PC-9 (cell line): ENCODE data around the gene MRPL43. TPM values are rescaled to one million over a fixed set of nuclear protein-coding genes. Genes with fewer than 3 reads are reported as not detected.

Source experiments
- BruUV-seq: library from RNA; stranded (reverse); fragments of 400-500 nt; replicated peaks from 2 replicates; lab custom pipeline; 2021; lab: Mats Ljungman, UMichigan
- CTCF ChIA-PET: fragments of 300-600 bp; sonication (Branson Sonifier 250); formaldehyde crosslinking; loops from one replicate; lab custom pipeline; 2022; ENCODE audit warnings: antibody characterized with exemption; lab: Charles Lee
- POLR2A ChIA-PET: fragments of 300-600 bp; sonication (Branson Sonifier 250); formaldehyde crosslinking; loops from one replicate; lab custom pipeline; 2022; ENCODE audit warnings: antibody characterized with exemption; ENCODE audit not compliant: unreplicated experiment; lab: Charles Lee
- DNase-seq, 2 experiments: peaks; one replicate each; pipeline versions ENCODE4 v3.0.0 to v3.0.0-alpha.2; 2015 to 2022; ENCODE audit warnings: mixed read lengths in 1 of 2
- H2AFZ ChIP-seq: fragments of 200-600 bp; sonication (generic); 2 replicates; pipeline ENCODE4 v1.8.1; 2017; ENCODE audit warnings: antibody characterized with exemption
- H3F3A ChIP-seq: fragments of 200-600 bp; sonication (generic); 2 replicates; pipeline ENCODE4 v1.8.1; 2017; ENCODE audit warnings: antibody characterized with exemption, mild to moderate bottlenecking, low read depth; ENCODE audit not compliant: insufficient read depth
- H3K27ac ChIP-seq: fragments of 200-600 bp; sonication (generic); 2 replicates; pipeline ENCODE4 v1.6.1; 2016; ENCODE audit warnings: mixed run types
- H3K27me3 ChIP-seq: fragments of 200-600 bp; sonication (generic); 2 replicates; pipeline ENCODE4 v1.6.1; 2016; ENCODE audit warnings: low read depth, mixed run types; ENCODE audit not compliant: insufficient read depth
- H3K36me3 ChIP-seq: fragments of 200-600 bp; sonication (generic); 2 replicates; pipeline ENCODE4 v1.6.1; 2016; ENCODE audit warnings: low read depth, mixed run types
- H3K4me1 ChIP-seq: fragments of 200-600 bp; sonication (generic); replicated peaks from 2 replicates; pipeline ENCODE4 v1.6.1; 2016; ENCODE audit warnings: mixed run types; ENCODE audit not compliant: insufficient read depth
- H3K4me2 ChIP-seq: fragments of 200-600 bp; sonication (generic); 2 replicates; pipeline ENCODE4 v1.6.1; 2017; ENCODE audit warnings: mixed run types
- H3K4me3 ChIP-seq: fragments of 200-600 bp; sonication (generic); 2 replicates; pipeline ENCODE4 v1.6.1; 2016; ENCODE audit warnings: mixed run types
- H3K79me2 ChIP-seq: fragments of 200-600 bp; sonication (generic); 2 replicates; pipeline ENCODE4 v1.6.1; 2017; ENCODE audit warnings: low read depth, mixed run types
- H3K9me2 ChIP-seq: fragments of 200-600 bp; sonication (generic); 2 replicates; pipeline ENCODE4 v1.8.1; 2017; ENCODE audit warnings: mild to moderate bottlenecking; ENCODE audit not compliant: insufficient read depth
- H3K9me3 ChIP-seq: fragments of 200-600 bp; sonication (generic); 2 replicates; pipeline ENCODE4 v1.8.1; 2016; ENCODE audit warnings: low read depth; ENCODE audit not compliant: insufficient read depth
- H4K20me1 ChIP-seq: fragments of 200-600 bp; sonication (generic); 2 replicates; pipeline ENCODE4 v1.8.1; 2017; ENCODE audit not compliant: insufficient read depth
- EZH2 ChIP-seq: fragments of 200-600 bp; sonication (generic); IDR thresholded peaks from 2 replicates; pipeline ENCODE4 v1.8.0; 2017; ENCODE audit warnings: antibody characterized with exemption, low read depth
- intact Hi-C: fragments of 100-400 bp; cut with micrococcal nuclease; formaldehyde crosslinking; loops from one replicate; pipeline ENCODE4 v1.10.0; 2022; ENCODE audit not compliant: unreplicated experiment
- total RNA-seq: library from RNA; stranded (reverse); gene quantifications from 2 replicates; pipeline ENCODE4 v1.2.3, GENCODE V29; 2021
- TF ChIP-seq, protein P1 (sequence below): fragments of 200-600 bp; sonication (generic); conservative IDR thresholded peaks from 2 replicates; pipeline ENCODE4 v1.6.1; 2017; ENCODE audit warnings: mixed run types, antibody characterized with exemption, mild to moderate bottlenecking, moderate library complexity

MRPL43 gene
- total RNA-seq, 1 experiment from 2014 or later: 45.7 TPM

DNA sequence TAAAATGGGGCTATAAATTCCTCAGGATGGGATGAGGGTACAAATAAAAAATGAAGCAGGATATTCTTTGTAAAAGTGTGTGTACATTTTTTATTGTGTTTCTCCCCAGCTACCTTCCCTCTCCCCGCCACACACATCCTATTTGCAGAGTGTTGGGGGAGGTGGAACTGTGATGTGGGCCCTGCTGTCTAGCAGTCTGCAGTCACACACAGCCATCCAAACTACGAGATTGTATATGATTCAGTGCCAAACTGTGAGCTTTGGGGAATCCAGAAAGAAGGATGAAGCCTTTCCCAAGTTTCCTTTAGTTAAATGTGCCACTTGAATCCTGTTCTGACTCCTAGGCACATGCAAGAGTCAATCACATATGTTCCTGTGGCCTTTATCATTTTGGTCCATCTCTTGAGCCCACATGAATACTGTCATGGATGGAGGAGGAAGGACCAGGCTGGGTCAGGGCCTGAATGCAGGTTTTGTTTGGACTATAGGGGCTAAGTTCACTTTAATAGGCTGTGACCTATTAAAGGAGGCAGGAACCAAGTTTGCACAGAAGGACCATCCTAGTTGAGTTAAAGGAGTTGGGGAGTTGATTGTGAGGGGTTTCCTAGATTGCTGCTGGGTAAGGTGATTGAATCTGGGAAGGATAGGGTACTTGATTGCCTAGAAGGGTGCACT lies 19.1 kb downstream of the MRPL43 start:
- BruUV-seq: no TSS peak
- POLR2A ChIA-PET: no interaction called here
- Histone ChIP-seq H3K36me3 (no peaks in the 10 kb centered on the region), H3K27ac (no peak overlapping the region), H3K79me2 (no peaks in the 10 kb centered on the region), H3K4me2 (no peak overlapping the region), H3F3A (no peaks in the 10 kb centered on the region), H3K9me3 (no peaks in the 10 kb centered on the region), H3K27me3 (no peaks in the 10 kb centered on the region), H3K4me3 (no peak overlapping the region), H3K9me2 (no peaks in the 10 kb centered on the region), H2AFZ (no peak overlapping the region), H4K20me1 (no peaks in the 10 kb centered on the region), H3K4me1 (no peaks in the 10 kb centered on the region)
- DNase-seq: no peak
- CTCF ChIA-PET: no interaction called here
- TF ChIP-seq, protein P1, sequence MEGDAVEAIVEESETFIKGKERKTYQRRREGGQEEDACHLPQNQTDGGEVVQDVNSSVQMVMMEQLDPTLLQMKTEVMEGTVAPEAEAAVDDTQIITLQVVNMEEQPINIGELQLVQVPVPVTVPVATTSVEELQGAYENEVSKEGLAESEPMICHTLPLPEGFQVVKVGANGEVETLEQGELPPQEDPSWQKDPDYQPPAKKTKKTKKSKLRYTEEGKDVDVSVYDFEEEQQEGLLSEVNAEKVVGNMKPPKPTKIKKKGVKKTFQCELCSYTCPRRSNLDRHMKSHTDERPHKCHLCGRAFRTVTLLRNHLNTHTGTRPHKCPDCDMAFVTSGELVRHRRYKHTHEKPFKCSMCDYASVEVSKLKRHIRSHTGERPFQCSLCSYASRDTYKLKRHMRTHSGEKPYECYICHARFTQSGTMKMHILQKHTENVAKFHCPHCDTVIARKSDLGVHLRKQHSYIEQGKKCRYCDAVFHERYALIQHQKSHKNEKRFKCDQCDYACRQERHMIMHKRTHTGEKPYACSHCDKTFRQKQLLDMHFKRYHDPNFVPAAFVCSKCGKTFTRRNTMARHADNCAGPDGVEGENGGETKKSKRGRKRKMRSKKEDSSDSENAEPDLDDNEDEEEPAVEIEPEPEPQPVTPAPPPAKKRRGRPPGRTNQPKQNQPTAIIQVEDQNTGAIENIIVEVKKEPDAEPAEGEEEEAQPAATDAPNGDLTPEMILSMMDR: no peak
- no peak for TF ChIP-seq EZH2
- intact Hi-C loops: no loop called here

DNA sequence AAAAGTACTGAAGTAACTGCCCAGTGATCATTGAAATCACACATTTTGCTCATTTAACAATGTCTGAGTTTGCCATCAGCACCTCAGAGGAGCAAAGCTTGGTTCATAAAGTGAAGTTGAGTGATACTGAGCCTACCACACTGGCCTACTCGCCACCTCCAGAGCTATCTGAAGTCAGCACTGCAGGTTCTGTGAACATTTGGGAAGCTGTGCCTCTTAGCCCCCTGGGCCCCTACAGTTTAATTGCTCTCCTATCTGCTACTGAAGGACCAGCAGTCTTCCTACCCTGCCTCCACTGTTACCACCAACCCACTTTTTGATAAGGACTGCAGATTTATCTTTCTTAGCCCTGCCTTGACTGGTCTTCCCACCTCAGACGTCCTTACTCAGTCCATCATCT lies 20.0 kb downstream of the MRPL43 start:
- Histone ChIP-seq H3K4me1 (no peaks in the 10 kb centered on the region), H2AFZ (no peak overlapping the region), H4K20me1 (no peaks in the 10 kb centered on the region), H3K27me3 (no peaks in the 10 kb centered on the region), H3K4me2 (no peak overlapping the region), H3K36me3 (0 out of 2 replicates have a peak, but pooled peaks cover 3% of the 10 kb centered on the region), H3K4me3 (no peak overlapping the region), H3K27ac (no peak overlapping the region), H3K9me3 (no peaks in the 10 kb centered on the region), H3K79me2 (no peaks in the 10 kb centered on the region), H3K9me2 (no peaks in the 10 kb centered on the region), H3F3A (no peaks in the 10 kb centered on the region)
- intact Hi-C loops: no loop called here
- POLR2A ChIA-PET: no interaction called here
- no TSS peak for BruUV-seq
- CTCF ChIA-PET: interaction anchor here (0.7 kb wide), 1 partner anchor 369 kb away, joined by 3 read pairs; no protein-coding TSS in a partner anchor
- no peak for TF ChIP-seq EZH2
- TF ChIP-seq, protein P1: no peak
- DNase-seq: no peak

DNA sequence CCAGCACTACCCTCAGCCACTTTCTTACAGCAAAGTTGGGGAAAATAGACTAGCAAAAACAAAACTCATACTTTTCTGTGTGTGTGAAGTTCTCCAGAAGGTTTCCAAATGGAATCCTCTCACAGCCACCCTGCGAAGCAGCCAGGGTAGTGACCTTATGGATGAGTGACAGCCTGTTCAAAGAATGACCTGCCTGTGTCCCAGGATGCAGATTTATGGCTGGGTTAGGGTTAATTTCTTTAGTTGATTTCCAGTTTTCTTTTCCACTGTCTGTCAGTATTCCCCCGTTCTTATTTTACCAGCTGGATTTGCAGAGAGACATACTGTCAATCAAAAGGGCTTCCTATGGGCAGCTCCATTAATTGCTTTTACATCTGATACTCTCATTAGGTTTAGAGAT lies 20.4 kb downstream of the MRPL43 start:
- H3K27ac ChIP-seq: no peak overlapping the region
- no peak for TF ChIP-seq EZH2
- POLR2A ChIA-PET: no interaction called here
- CTCF ChIA-PET: no interaction called here
- H3K9me2 ChIP-seq: no peaks in the 10 kb centered on the region
- no peaks in the 10 kb centered on the region for H4K20me1 ChIP-seq
- H3K36me3 ChIP-seq: 0 out of 2 replicates have a peak, but pooled peaks cover 7% of the 10 kb centered on the region
- no peaks in the 10 kb centered on the region for H3K27me3 ChIP-seq
- no peak for DNase-seq
- no peak overlapping the region for H3K4me2 ChIP-seq
- H3K79me2 ChIP-seq: no peaks in the 10 kb centered on the region
- no peaks in the 10 kb centered on the region for H3K9me3 ChIP-seq
- no TSS peak for BruUV-seq
- H3K4me3 ChIP-seq: no peak overlapping the region
- no peaks in the 10 kb centered on the region for H3F3A ChIP-seq
- H3K4me1 ChIP-seq: no peaks in the 10 kb centered on the region
- intact Hi-C loops: no loop called here
- no peak overlapping the region for H2AFZ ChIP-seq

DNA sequence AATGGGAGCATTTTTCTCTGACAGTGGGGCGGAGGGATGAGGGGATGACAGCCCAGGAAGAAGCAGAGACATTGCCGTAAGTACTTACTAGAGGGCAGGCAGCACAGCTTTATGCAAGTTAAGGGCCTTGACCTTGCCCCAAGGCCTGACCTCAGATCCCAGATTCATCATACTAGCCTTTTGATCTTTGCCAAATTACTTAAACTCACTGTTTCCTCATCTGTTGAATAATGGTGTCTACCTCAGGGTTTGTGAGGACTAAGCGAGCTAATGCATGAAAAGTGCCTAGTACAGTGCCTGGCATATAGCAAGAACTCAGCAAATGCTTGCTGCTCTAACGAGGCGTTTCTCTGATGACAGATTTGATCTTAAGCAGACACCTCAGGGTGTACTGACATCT lies 21.5 kb downstream of the MRPL43 start:
- no peaks in the 10 kb centered on the region for H3F3A ChIP-seq
- POLR2A ChIA-PET: interaction anchor here (0.7 kb wide), 1 partner anchor 12 kb away, joined by 3 read pairs; no protein-coding TSS in a partner anchor

More for the DNA sequence above, 21.5 kb downstream of the MRPL43 start:
- no peaks in the 10 kb centered on the region for H3K27me3 ChIP-seq
- intact Hi-C loops: no loop called here
- no peaks in the 10 kb centered on the region for H3K9me2 ChIP-seq
- no peaks in the 10 kb centered on the region for H4K20me1 ChIP-seq
- 0 out of 2 replicates have a peak, but pooled peaks cover 7% of the 10 kb centered on the region for H3K36me3 ChIP-seq
- no peak overlapping the region for H3K4me2 ChIP-seq
- no peak overlapping the region for H3K27ac ChIP-seq
- BruUV-seq: no TSS peak
- no peaks in the 10 kb centered on the region for H3K4me1 ChIP-seq
- CTCF ChIA-PET: no interaction called here
- TF ChIP-seq, protein P1: no peak
- no peak for TF ChIP-seq EZH2
- H3K79me2 ChIP-seq: no peaks in the 10 kb centered on the region
- no peak overlapping the region for H2AFZ ChIP-seq
- no peak overlapping the region for H3K4me3 ChIP-seq
- H3K9me3 ChIP-seq: no peaks in the 10 kb centered on the region
- no peak for DNase-seq
